Endothelial cell of umbilical vein (primary cell): Measurements from ENCODE around the gene TRAPPC12. TPM values are rescaled to one million over a fixed set of nuclear protein-coding genes. Genes with fewer than 3 reads are reported as not detected.

ENCODE experiments used
- BruUV-seq: library from RNA; stranded (reverse); fragments of 400-500 nt; replicated peaks from 2 replicates; lab custom pipeline; 2021; lab: Mats Ljungman, UMichigan
- CTCF ChIA-PET: fragments of 300-600, 350-600 bp; sonication (Branson Sonifier 250); formaldehyde crosslinking; loops from one replicate; lab custom pipeline; 2021; ENCODE audit warnings: antibody characterized with exemption, inconsistent platforms; lab: Charles Lee
- POLR2A ChIA-PET: fragments of 300-600, 350-600 bp; sonication (Branson Sonifier 250); formaldehyde crosslinking; loops from one replicate; lab custom pipeline; 2021; ENCODE audit warnings: antibody characterized with exemption, inconsistent platforms; lab: Charles Lee
- DNase-seq: peaks from one replicate; pipeline ENCODE4 v3.0.0-alpha.2; 2011; ENCODE audit warnings: low read depth, low spot score
- FAIRE-seq: peaks from 2 replicates; lab custom pipeline; 2011; peaks lifted over from hg19 to GRCh38; lab: Jason Lieb, UNC
- H2AFZ ChIP-seq: 2 replicates; pipeline ENCODE4 v1.6.0; 2012; ENCODE audit warnings: low read depth, low read length, control low read depth, inconsistent platforms
- H3K27ac ChIP-seq: 2 replicates; pipeline ENCODE4 v1.5.1; 2011; ENCODE audit warnings: low read depth, mild to moderate bottlenecking, control low read depth, low read length, moderate library complexity; ENCODE audit not compliant: insufficient read depth
- H3K27me3 ChIP-seq, 2 experiments: 2 replicates each; pipeline versions ENCODE4 v1.6.0 to v1.6.1; 2011; ENCODE audit warnings: low read length in 2 of 2, mixed read lengths in 1 of 2; ENCODE audit not compliant: control insufficient read depth in 2 of 2, insufficient read depth in 2 of 2
- H3K36me3 ChIP-seq, 2 experiments: 2 replicates in 1 of 2; 3 replicates in 1 of 2; pipeline ENCODE4 v1.5.1; 2011; ENCODE audit warnings: low read length in 2 of 2, mild to moderate bottlenecking in 1 of 2, moderate library complexity in 1 of 2; ENCODE audit not compliant: control insufficient read depth in 2 of 2, insufficient read depth in 2 of 2; ENCODE audit errors: extremely low read depth in 1 of 2
- H3K4me1 ChIP-seq: 3 replicates; pipeline ENCODE4 v1.5.1; 2011; ENCODE audit warnings: mild to moderate bottlenecking, low read length; ENCODE audit not compliant: control insufficient read depth, insufficient read depth; ENCODE audit errors: extremely low read depth
- H3K4me2 ChIP-seq: 2 replicates; pipeline ENCODE4 v1.6.1; 2011; ENCODE audit warnings: low read length, control low read depth, mixed read lengths; ENCODE audit not compliant: insufficient read depth
- H3K4me3 ChIP-seq, 3 experiments: fragments of 200-600 bp in 1 of 3; sonication (generic), shearing (Covaris generic) in 1 of 3; replicated peaks in 1 of 3; 2 replicates each; pipeline ENCODE4 v1.5.1; 2011 to 2016; ENCODE audit warnings: control low read depth in 3 of 3, low read length in 3 of 3, mild to moderate bottlenecking in 2 of 3, inconsistent platforms in 1 of 3, low read depth in 1 of 3, moderate library complexity in 1 of 3; ENCODE audit not compliant: insufficient read depth in 1 of 3
- H3K79me2 ChIP-seq: 2 replicates; pipeline ENCODE4 v1.6.0; 2012; ENCODE audit warnings: low read length, inconsistent platforms; ENCODE audit not compliant: control insufficient read depth, insufficient read depth
- H3K9ac ChIP-seq: replicated peaks from 2 replicates; pipeline ENCODE3; 2011; ENCODE audit warnings: low read length, control low read depth; ENCODE audit not compliant: insufficient read depth; ENCODE audit errors: extremely low read depth
- H3K9me1 ChIP-seq: replicated peaks from 3 replicates; pipeline ENCODE4 v1.6.0; 2011; ENCODE audit warnings: mild to moderate bottlenecking, low read length; ENCODE audit not compliant: control insufficient read depth, insufficient read depth; ENCODE audit errors: extremely low read depth
- H3K9me3 ChIP-seq: replicated peaks from 2 replicates; pipeline ENCODE4 v1.5.1; 2012; ENCODE audit warnings: low read length, inconsistent platforms; ENCODE audit not compliant: control insufficient read depth, insufficient read depth
- H4K20me1 ChIP-seq: replicated peaks from 2 replicates; pipeline ENCODE3; 2011; ENCODE audit warnings: mild to moderate bottlenecking, low read length; ENCODE audit not compliant: control insufficient read depth, insufficient read depth; ENCODE audit errors: extremely low read depth
- EZH2 ChIP-seq: IDR thresholded peaks from 2 replicates; pipeline ENCODE4 v1.6.1; 2012; ENCODE audit warnings: borderline replicate concordance, low read depth, mild to moderate bottlenecking, moderate library complexity, low read length, inconsistent platforms; ENCODE audit not compliant: severe bottlenecking
- FOS ChIP-seq: IDR thresholded peaks from 2 replicates; pipeline ENCODE4 v1.6.1; 2011; ENCODE audit warnings: mild to moderate bottlenecking, low read length, moderate library complexity, borderline replicate concordance; ENCODE audit not compliant: insufficient read depth
- GATA2 ChIP-seq: IDR thresholded peaks from 2 replicates; pipeline ENCODE4 v1.7.0; 2011; ENCODE audit warnings: low read depth, mild to moderate bottlenecking, moderate library complexity, mixed read lengths, low read length; ENCODE audit not compliant: insufficient read length, insufficient read depth
- JUN ChIP-seq: IDR thresholded peaks from 2 replicates; pipeline ENCODE4 v1.6.1; 2011; ENCODE audit warnings: borderline replicate concordance, low read depth; ENCODE audit not compliant: insufficient read length, insufficient read depth
- MYC ChIP-seq: IDR thresholded peaks from one replicate; pipeline ENCODE4 v1.6.1; 2011; ENCODE audit warnings: mild to moderate bottlenecking, low read depth, low read length
- POLR2A ChIP-seq: IDR thresholded peaks from 2 replicates; pipeline ENCODE4 v1.6.1; 2012; ENCODE audit warnings: low read depth, mild to moderate bottlenecking, control low read depth, low read length
- POLR2AphosphoS5 ChIP-seq: IDR thresholded peaks from 2 replicates; pipeline ENCODE4 v1.6.1; 2012; ENCODE audit warnings: low read depth, mild to moderate bottlenecking, control low read depth, low read length, moderate library complexity; ENCODE audit not compliant: insufficient read depth
- dilution Hi-C: fragments of 300-500 bp; cut with MboI; formaldehyde crosslinking; loops from one replicate; pipeline ENCODE4 v1.15.0; 2019; ENCODE audit warnings: low sequenced_read_pairs; ENCODE audit not compliant: extremely low pct_ligation_motif_present
- intact Hi-C: fragments of 100-400 bp; cut with micrococcal nuclease; formaldehyde crosslinking; loops from one replicate; pipeline ENCODE4 v1.10.0; 2022
- polyA plus RNA-seq, 4 experiments: library from polyadenylated mRNA; depleted of rRNA in 3 of 4; stranded (reverse) in 3 of 4; unstranded in 1 of 4; fragments of >200 nt; gene quantifications; 2 replicates each; pipeline versions ENCODE4 v1.2.1 to v1.2.3, GENCODE V29; 2011 to 2012; ENCODE audit warnings: missing spikeins in 1 of 4
- total RNA-seq: library from RNA; stranded (reverse); gene quantifications from 2 replicates; pipeline ENCODE4 v1.2.3, GENCODE V29; 2021
- TF ChIP-seq, protein P1 (sequence below), 2 donors: IDR thresholded peaks; 1 replicate in 1 of 2; 2 replicates in 1 of 2; pipeline ENCODE4 v1.5.1; 2011; ENCODE audit warnings: low read length in 2 of 2, mild to moderate bottlenecking in 2 of 2, moderate library complexity in 2 of 2, control low read depth in 1 of 2, inconsistent platforms in 1 of 2, low read depth in 1 of 2; ENCODE audit not compliant: insufficient read depth in 1 of 2; ENCODE audit errors: extremely low read depth in 1 of 2
- TF ChIP-seq, protein P2 (sequence below): IDR thresholded peaks from 2 replicates; pipeline ENCODE4 v1.6.1; 2011; ENCODE audit not compliant: insufficient read depth, insufficient read length

The TRAPPC12 gene
- total and polyA plus RNA-seq, 2 donors (not counting 3 experiments of a cell fraction or from before 2014, with no cell fraction given), result 47.5 to 81.5 TPM

DNA sequence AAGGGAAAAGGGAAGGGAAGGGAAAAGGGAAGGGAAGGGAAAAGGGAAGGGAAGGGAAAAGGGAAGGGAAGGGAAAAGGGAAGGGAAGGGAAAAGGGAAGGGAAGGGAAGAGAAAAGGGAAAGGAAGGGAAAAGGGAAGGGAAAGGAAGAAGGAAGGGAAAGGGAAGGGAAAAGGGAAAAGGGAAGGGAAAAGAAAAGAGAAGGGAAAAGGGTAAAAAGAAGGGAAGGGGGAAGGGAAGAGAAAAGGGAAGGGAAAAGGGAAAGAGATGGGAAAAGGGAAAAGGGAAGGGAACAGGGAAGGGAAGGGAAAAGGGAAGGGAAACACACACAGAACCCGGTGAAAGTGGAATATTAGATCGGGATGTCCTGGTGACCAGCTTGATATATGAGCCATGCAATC is 42.6 kb upstream of the TRAPPC12 start:
- no peaks in the 10 kb centered on the region for H4K20me1 ChIP-seq
- no peak overlapping the region for H3K4me3 ChIP-seq
- BruUV-seq, result no TSS peak
- no peak overlapping the region for H3K27ac ChIP-seq
- H3K4me1 ChIP-seq, result no peaks in the 10 kb centered on the region
- no peaks in the 10 kb centered on the region for H3K9me1 ChIP-seq
- H3K4me2 ChIP-seq, result no peak overlapping the region
- no peak overlapping the region for H2AFZ ChIP-seq
- H3K9me3 ChIP-seq, result no peaks in the 10 kb centered on the region
- H3K36me3 ChIP-seq, result peaks cover 0 to 5% of the 10 kb centered on the region in 2 experiments
- H3K79me2 ChIP-seq, result no peaks in the 10 kb centered on the region
- H3K9ac ChIP-seq, result no peak overlapping the region
- intact Hi-C loops, result no loop called here
- dilution Hi-C loops, result no loop called here
- FAIRE-seq (no peak), DNase-seq (no peak)
- ChIA-PET CTCF (no interaction called here), POLR2A (no interaction called here)
- no peaks in the 10 kb centered on the region for H3K27me3 ChIP-seq
- TF ChIP-seq EZH2 (no peak), JUN (no peak), POLR2A (no peak), GATA2 (no peak), POLR2AphosphoS5 (no peak), FOS (no peak), MYC (no peak)
- TF ChIP-seq, protein P1, sequence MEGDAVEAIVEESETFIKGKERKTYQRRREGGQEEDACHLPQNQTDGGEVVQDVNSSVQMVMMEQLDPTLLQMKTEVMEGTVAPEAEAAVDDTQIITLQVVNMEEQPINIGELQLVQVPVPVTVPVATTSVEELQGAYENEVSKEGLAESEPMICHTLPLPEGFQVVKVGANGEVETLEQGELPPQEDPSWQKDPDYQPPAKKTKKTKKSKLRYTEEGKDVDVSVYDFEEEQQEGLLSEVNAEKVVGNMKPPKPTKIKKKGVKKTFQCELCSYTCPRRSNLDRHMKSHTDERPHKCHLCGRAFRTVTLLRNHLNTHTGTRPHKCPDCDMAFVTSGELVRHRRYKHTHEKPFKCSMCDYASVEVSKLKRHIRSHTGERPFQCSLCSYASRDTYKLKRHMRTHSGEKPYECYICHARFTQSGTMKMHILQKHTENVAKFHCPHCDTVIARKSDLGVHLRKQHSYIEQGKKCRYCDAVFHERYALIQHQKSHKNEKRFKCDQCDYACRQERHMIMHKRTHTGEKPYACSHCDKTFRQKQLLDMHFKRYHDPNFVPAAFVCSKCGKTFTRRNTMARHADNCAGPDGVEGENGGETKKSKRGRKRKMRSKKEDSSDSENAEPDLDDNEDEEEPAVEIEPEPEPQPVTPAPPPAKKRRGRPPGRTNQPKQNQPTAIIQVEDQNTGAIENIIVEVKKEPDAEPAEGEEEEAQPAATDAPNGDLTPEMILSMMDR (IDR thresholded peaks at IDR 0.05; ENCODE audit: extremely low read depth in 1 of 2, insufficient read depth in 1 of 2, low read depth in 1 of 2, low read length in 2 of 2), result no peak
- TF ChIP-seq, protein P2, sequence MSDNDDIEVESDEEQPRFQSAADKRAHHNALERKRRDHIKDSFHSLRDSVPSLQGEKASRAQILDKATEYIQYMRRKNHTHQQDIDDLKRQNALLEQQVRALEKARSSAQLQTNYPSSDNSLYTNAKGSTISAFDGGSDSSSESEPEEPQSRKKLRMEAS, result no peak
